GM18873 (cell line): ENCODE measurements around the gene RAI1.

ENCODE experiments used
- ATAC-seq: cut with Tn5 transposase; IDR thresholded peaks from one replicate; pipeline ENCODE4 v1.9.1; 2021; ENCODE audit warnings: mild to moderate bottlenecking, moderate library complexity, moderate number of reproducible peaks; ENCODE audit not compliant: unreplicated experiment, low FRiP score

Gene RAI1

DNA sequence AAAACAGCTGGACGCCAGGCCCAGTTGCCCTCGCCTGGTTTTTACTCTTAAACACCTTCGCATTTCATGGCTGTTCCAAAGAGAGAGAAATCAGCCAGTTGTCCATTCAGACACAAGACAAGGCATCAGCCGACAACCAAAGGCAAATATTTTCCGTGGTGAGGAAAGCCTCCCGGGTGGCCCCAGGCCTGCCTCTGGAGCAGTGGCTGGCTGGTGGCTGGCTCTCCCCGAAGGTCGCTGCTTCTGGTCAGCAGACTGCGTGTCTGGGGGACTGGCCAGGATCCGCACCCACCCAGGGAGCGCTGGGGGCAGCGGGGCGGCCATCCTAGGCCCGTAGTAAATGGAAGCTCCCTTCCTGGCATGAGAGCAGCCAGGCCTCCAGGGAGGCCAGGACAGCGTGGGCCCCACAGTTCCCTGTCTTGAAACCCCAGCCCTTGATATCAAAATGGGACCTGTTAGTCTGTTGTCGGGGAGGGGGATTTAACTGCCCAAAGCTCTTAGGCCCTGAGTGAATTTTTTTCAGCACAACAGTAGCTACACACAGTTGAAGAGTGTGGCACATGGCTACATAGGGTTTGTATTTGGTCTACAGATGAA lies 97.9 kb downstream of the RAI1 start:
- ATAC-seq = no peak

DNA sequence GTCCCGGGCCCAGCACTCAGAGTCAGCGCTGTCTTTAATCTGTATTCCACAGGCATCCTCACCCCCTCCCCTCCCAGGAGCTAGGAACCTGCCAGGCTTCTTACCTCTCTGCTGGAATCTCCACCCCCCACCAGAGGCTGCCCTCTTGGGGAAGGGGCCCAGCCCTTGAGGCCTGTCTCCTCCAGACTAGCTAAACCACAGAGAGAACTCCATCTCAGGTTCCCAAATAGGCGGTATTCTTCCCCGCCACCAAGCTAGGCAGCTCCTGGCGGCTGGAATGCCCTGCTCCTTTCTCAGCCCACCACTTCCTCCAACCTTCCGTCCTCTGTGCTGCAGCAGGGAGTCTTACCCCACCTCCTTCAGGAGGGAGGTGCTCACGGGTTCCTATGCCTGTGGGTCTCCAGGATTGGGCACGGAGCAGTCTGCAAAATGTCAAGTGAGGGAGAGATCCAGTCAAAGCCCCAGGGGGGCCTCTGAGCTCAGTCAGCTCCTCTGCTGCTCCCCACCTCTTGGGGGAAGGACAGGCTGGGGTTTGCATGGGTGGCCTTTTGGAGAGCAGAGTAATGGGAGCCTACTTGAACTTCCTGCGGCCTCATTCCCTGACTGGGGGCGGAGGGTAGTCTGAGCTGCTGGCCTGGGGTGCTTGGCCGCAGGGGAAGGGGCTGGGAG lies 99.8 kb downstream of the RAI1 start:
- ATAC-seq = no peak

DNA sequence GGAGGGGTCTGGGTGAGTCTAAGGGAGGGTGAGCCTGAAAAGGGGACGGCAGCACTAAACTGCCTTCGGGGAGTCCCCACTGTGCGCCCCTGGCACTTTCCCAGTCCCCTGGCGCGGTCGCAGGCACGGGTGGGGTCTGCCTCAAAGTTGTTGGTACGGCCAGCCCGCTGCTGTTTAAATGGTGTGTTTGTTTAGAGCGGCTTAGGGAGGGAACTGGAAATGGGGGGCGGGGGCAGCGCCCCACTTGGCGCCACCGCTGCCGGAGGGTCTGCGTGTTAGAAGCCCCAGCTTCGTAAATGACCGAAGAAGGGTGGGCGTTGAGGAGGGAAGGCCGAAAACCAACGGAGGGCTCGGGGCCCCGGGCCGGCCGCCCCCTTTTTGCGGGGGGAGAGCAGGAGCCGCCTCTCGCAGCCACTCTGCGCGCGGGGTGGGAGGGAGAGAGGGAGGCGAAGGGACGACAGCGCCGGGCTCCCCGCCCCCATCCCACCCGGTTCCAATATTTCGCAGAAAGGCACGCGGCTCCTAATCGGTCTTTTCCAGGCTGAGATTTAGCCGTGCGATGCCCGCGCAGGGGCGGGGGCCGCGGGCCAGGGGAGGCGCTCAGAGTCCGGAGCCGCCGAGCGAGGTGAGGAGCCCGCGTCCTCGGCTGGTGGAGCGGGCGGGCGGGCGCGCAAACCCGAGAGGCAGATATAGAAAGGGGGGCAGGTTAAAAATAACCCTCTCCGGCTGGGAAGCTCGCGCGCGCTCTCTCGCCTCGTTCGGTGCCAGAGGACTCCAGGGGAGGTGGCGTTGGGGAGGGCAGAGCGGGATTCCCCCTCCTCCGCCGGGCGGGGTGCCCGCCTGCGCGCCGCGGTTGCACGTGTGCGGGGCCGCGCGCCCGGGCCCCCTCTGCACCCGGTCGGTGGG lies 100.6 kb downstream of the RAI1 start:
- no peak for ATAC-seq

DNA sequence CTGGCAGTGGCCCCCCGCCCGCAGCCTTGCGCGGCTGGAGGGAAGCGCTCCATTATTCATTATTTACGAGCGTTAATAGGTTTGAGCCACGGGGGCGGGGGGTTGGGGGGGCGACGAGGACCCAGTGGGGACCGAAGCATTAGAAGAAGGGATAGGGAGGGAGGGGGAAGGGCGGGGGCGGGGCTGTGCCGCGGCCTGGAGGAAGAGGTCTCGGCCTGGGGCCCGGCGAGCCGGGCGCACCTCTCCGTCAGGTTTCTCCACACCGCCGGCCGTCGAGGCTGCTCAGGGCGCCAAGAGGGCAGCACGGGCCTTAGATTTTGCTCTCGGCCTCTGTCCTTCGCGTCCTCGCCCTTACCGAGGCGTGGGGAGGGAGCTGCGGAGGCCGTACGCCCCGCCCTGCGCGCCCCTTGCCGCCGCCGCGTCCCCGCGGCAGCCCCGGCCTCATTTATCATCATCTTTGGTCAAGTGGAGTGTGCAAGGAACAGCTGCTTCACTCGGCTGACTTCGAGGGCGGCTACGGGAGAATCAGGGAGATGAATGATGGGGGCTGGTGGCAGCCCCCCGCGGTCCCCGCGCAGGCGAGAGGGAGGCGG lies 101.4 kb downstream of the RAI1 start:
- ATAC-seq = no peak

DNA sequence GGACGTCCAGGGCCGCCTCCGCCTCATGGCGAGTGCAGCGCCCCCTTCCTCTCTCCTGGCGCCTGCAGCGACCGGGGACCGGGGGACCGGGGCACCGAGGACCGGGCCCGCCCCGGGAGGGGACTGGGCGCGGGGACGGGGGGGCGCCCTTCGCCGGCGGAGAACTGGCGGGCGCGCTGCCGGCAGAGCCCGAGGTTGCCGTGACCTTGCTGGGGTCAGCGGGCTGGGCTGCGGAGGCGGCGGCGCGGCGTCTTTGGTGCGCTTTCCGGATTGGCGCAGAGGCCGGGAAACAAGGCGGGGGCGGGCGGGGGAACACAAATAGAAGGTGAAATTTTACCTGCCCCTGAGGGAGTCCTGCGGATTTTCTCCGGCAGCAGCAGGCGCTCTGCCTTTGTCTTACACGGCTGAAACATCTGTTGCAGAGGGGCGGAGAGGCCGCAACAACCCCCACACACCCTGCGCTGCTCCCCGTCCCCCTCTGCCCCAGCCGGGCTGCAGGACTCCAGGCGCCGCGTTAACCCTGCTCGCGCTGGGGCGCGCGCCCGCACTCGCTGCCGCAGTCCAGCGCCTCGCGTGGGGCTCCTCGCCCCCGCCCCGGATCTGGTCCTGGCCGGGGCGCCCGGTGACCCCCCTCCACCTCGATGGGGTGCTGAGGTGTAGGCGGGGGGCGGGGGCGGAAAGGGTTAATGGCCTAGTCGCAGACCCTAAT lies 102.0 kb downstream of the RAI1 start:
- ATAC-seq = no peak

DNA sequence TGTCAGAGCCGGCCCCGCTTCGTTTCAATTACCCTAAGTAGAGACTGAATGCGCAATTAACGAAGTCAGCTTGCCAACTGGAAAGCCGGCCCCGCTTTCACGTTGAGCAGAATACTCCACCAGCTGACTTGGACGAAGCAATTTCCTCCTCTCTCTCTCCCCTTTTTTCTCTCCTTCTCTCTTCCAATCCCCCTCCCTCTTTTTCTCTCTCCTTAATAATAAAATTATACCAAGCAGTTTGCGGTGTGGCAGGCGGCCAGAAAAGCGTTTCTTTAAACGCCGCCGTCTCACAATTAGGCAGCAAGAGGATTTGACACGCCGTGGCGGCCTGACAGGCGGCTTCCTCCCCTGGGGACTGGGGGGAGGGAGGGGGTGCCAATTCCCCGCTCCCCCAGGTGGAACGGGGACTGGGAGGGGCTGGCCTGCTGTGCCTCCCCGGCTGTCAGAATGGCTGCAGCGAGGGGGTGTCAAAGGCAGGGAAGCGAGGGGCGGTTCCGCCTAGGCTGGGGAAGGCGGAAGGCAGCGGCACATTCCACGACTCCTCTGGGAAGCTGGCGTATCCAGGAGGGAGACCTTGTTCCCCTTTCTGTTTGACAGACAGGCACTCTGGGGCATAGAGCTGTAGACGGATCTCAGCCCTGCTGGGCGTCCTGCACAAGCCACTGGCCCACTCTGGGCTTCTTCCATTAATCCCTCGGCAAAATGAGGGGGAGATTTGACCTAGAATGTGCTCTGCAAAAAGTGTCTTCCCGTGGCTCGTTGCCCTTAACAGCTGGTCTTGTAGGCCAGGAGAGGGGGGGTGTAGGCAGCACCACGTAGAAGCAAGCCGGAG lies 102.8 kb downstream of the RAI1 start:
- ATAC-seq = no peak

DNA sequence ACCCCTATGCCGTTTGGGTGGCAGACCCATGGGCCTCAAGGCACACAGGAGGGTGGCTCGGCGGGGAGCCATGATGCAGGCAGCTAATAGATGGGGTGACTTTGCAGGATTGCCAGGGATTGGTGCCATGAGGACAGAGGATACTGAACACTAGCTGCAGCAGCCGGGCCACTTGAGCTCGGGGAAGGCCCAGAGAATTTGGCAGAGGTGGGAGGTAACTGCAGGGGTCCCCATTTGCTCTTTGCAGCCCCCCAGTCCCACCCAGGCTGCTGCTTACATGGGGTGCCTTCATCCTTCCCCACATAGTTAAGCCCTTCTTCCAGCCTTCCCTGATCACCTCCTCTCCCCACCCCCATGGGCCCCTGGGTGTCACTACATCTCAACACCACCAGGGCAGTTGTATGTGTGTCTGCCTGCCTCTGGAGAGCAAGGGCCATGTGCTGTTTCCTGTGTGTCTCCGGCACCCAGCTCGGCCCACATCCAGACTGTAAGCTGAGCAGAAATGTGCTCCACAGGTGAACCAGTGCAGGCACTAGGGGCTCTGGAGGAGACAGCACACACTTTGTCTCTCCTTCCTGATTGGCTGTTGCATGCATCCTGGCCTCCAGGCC lies 103.5 kb downstream of the RAI1 start:
- no peak for ATAC-seq

DNA sequence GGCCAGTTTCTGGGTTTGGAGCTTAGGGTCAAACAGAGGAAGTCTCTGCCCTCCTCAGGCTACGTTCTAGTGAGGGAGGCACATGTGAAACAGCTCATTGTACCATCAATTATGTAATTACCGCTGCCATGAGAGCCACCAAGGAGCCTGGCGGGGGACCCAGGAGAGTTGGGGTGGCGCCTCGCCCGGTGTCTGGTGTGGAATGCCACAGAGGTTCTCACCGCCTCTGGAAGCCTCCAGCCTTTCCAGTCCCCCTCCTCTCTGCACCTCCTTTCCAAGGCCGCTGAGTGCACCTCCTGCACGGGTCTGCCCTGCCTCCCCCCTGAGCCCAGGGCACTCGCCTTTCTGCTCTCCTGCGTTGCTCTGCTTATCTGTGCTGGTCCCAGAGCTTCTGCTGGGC lies 104.1 kb downstream of the RAI1 start:
- no peak for ATAC-seq

DNA sequence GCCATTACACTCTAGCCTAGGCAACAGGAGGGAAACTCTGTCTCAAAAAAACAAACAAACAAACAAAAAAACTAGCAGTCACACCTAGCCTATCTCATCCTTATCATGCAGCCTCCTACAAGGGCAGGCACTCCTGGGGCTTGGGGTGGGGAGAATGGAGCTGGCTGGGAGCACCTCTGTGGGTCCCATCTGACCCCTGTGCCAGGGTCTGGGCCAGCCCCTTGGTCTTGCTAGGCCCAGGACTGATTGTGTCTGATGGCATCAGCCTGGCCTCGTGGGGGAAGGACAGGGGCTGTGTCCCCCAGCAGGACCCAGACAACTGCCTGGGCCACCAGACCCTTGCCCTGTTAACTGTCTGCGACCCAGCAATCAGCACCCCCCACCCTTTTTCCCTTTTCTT lies 105.7 kb downstream of the RAI1 start:
- no peak for ATAC-seq

DNA sequence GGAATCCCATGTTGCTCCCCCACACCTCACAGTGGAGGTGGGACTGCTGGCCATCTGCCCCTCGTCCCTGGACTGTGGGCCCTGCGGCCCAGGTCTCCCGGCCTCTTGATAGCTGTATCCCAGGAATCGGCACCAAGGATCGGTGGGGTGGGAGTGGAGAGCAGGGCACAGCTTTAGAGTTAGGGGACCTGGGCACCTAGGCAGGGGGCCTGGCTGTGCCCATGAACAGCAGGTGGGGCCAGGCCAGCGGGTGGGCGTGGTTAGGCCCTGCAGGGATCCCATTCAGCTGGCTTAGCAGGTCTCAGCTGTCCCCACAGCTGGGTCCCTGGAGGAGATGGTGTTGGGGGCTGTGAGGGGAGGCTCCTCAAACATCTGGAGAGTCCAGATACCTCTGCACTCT lies 106.3 kb downstream of the RAI1 start:
- no peak for ATAC-seq

DNA sequence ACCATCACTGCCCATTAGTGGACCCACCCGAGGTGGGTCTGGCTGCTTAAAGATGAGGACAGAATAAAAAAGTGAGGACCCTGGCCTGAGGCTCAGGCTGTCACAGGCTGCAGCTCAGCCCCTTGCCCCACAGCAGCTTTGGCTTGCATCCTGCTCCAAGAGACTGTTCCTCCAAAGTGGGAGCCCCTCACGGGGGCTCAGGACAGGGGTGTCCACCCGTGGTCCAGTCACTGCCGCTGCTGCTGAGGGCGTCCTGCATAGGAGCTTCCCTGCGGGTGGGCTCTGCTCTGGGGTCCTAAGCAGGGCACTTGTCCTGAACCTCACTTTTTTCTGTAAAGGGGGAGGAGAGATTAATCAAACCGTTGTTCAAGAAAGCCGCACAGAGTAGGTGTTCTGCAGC lies 107.7 kb downstream of the RAI1 start:
- ATAC-seq = no peak

DNA sequence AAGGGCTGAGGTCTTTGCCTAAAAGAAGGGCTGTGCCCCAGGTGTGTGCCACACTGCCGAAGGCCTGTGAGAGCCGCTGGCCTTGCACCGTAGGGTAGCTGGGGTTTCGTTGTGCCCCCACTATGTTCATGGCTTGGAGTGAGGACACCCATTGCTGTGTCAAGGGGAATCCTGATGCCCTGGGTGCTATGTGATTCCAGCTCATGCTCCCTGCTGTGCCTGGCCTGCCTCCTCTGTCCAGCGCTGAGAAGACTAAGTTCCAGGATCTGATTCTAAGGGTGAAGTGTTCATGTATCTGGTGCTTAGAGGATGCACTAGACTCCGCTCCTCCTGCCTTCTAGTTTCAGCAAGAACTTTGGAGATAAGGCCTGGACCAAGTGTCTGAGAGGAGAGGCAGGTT lies 108.2 kb downstream of the RAI1 start:
- no peak for ATAC-seq

DNA sequence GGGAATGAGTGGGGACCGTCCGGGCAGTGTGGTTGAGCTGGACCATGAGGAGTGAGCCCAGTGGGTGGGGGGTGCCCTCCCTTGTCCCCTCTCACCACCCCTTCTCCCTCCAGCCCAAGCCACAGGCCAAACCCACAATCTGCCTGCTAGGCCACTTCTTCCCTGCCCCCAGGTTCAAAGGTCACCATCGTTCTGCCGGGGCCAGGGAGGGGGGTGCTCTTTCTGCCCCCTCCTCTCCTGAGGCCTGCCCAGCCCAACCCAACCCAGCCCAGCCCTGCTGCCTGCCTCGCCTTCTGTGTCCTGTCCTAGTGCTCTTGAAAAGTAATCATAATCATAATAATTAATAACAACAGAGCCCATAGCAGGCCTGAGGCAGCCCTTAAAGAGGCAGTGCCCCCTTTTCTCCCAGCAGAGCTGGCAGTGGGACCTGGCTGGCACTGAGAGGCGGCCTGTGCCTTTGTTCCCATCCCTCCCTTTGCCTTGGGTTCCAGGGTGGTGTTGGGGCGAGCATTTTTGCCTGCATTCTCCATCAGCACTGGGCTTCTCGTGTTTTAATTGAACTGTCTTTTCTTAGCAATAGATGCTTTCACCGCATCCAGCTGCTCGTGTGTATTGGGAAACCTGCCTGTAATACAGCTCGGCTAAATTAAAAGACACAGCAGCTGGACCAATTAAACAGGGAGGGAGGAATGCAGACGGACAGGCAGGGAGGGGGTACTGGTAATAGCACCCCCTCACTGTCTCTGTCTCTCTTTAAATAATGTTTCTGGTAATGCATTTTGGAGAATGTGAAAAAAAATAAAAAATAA lies 108.8 kb downstream of the RAI1 start:
- no peak for ATAC-seq

DNA sequence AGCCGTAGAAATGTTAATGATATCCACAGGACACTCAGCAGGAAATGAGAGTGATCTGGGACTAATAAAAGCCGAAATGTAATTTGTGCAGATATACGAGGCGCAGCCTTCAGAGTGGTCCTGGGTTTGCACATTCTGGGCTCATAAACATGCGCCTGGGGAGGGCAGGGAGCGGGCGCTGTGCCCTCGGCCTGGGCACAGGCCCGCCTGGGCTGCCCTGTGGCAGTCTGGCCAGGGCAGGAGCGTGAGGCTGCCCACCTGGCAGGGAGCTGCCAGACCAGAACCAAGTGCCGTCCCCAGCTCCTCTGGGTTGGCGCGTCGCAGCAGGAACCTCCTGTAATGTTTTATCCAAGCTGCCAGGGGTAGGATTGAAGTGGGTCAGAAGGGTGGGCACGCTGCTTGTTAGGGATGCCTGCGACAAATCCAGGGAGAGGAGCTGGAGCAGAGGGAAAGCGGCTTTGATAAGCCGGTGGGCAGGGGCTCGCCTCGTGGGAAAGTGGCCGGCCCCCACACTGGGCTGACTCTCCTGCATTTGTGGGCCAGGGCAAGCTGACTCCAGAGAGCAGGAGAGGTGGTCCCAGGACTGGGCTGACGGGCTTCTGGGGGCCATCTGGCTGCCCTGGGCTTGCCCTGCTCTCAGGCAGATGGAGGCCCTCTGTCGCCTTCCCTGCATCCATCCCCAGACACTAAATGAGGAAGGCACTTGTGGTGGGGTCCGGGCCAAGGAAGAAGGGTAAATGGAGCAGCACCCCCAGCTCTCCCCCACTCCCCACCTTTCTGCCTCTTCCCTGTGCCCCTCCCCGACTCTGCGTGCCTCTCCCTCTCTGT lies 109.6 kb downstream of the RAI1 start:
- ATAC-seq = no peak

DNA sequence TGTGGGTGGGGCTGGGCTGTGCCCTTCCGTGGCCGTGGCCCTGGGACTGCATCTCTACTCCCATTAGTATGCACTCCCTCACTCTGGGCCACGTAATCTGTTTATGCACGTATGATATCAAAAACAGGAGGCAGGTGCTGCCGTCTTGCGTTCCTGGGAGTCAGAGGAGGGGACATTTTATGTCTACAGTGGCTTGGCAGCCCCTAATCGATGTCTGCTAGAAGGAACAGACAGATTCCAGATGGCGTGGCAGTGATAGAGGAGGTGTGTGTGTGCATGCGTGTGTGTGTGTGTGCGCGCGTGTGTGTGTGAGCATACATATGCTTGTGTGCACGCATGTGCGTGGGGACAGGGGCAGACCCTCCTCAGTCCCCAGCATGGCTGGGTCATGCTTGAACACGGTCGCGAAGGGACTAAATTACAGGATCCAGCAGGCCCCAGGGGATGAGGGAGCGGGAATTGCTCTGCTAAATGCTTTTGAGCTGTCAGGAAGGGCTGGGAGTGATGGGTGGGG lies 110.8 kb downstream of the RAI1 start:
- no peak for ATAC-seq

DNA sequence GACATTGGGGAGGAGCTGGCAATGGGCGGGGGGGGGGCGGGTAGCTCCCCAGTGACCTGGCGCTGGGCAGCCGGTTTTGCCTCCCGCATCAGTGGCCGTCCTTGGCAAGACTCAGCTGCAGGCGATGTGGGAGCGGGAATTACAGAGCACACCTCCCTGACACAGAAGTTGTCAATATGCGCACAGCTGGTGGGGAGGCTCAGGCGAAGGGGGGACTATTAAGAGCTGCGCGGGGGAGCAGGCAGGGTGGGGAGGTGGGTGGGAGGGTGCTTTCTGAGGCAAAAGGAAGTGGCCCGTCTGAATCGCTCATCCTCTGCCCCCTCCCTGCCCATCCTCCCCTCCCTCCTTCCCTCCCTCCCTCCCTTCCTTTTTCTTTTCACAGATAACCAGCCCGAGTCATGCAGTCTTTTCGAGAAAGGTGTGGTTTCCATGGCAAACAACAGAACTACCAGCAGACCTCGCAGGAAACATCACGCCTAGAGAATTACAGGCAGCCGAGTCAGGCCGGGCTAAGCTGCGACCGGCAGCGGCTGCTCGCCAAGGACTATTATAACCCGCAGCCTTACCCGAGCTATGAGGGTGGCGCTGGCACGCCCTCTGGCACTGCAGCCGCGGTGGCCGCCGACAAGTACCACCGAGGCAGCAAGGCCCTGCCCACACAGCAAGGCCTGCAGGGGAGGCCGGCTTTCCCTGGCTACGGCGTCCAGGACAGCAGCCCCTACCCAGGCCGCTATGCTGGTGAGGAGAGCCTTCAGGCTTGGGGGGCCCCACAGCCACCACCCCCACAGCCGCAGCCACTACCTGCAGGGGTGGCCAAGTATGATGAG lies 111.5 kb downstream of the RAI1 start:
- no peak for ATAC-seq
